Amygdala (tissue), 56 donors: ENCODE measurements around the gene HHAT.

Source experiments
- DNase-seq, 56 donors: peaks; one replicate each; lab custom pipeline; 2025; lab: John Stamatoyannopoulos, UW

HHAT gene

DNA sequence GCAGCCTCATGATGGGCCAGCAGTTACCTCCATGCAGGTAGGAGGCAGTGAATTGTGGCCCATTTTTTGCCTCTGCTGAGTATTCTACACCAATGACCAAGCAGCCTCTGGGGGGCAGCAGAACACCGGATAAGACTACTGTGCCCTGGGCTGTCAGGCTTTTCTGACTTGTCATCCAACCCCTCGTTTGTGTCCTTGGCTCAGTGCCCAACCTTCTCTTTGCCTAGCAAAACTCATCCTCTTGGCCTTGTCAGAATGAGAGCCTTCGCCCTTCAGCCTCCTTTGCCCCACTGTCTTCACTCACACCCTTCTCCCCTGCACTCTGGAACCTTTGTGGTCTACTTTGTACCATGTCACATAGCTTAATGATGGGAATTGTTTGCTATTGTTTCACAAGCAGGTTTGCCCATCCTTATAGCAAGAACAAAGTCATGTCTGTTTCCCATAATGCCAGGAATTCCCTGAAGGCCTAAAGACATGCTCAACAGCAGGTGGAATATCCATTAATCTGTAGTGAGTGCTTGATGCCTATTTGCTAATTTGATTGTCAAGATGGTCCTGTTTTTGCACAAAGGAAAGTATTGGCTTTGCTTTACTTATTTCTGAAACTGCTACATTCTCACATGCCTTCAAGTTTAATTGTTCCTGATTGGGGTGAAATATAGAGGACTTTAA lies 255.9 kb downstream of the HHAT start:
- DNase-seq, result peak; percentile 23 to 96 (median 76)

DNA sequence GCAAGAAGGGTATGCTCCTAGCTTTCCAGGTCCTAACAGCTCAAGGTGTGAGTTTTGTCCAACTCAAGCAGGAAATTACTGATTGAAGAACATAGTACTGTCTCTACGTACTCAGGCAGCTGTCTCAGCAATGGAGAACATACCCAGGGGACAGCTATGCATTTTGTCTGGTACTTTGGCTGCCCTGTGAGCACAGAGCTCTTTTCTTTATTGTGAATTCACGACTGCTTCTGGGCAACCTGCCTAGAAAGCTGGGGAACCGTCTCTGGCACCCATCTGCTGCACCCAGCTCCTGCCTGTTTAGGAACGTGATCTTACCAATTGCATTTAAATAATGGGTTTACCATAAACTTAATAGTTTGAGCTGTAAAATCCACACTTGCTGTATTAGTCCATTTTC lies 258.1 kb downstream of the HHAT start:
- DNase-seq, result peak in 46 of 56 donors; percentile 9 to 74 (median 33)

DNA sequence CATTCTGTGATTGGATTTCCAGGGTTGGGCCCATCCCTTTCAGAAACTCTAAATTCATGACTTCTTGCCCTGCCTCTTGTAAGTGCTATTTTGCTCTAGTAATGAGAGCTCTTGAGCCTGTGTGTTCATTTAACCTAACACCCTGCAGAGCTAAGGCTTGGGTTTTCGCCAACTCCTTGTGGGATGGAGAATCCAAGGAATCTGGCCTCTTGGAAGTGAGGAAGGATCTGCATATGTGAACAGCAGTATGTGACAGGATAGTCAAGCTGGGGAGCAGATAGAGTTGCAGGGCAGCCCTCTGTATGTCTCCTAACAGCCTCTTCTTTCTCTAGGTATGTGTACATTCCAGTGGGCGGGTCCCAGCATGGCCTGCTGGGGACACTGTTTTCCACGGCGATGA lies 258.9 kb downstream of the HHAT start:
- DNase-seq, result no peak

DNA sequence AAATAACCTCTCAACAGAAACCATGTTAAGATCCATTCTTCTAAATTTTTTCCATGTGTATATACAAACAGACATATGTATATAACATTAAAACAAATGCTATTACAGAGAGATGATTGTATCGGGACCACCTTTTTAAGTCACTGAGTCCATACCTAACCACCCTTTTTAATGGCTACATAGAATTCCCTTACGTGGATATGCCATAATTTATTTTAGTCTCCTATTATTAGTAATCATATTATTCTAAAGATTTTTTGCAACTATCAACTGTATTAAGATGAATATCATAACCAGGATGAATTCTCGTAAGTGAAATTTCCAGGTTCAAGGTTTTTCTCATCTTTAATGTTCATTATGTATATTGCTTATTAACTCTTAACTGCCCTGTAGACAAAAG lies 259.7 kb downstream of the HHAT start:
- no peak for DNase-seq

DNA sequence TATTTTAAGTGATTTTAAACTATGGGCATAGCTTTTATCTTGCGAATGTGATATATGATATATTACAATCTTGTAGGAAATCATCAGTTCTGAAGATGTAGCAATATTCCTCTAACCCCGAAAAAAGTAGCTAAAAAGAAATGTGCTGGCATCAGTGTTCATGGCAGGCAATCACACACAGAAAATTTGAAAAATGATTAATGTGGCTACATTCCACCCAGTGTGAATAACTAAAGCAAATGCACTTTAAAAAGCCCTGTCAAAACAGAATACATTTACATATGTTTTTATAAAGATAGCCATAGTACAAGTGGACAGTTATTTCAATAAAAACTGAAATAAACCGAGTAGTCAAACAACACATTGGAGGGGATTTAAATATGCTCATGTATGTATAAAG lies 260.2 kb downstream of the HHAT start:
- DNase-seq, result no peak

DNA sequence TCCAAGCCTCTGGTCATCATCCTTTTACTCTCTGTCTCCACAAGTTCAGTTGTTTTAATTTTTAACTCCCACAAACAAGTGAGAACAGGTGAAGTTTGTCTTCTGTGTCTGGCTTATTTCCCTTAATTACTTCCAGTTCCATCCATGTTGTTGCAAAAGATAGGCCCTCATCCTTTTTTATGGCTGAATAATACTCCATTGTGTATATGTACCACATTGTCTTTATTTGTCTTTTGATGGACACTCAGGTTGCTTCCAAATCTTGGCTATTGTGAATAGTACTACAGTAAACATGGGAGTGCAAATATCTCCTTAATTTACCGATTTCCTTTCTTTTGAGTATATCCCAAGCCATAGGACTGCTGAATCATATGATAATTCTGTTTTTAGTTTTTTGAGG lies 262.5 kb downstream of the HHAT start:
- DNase-seq, result no peak

DNA sequence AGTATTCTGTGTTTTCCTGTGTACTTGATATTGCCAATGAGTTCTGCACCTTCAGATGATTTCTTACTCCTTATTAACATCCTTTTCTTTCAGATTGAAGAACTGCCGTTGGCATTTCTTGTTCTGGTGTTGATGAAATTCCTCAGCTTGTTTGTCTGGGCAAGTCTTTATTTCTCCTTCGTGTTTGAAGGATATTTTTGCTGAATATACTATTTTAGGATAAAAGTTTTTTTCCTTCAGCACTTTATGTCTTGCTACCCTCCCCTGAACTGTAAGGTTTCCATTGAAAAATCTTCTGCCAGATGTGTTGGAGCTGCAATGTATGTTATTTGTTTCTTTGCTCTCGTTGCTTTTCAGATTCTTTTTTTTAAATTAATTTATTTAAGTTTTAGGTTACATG lies 265.9 kb downstream of the HHAT start:
- DNase-seq, result no peak

DNA sequence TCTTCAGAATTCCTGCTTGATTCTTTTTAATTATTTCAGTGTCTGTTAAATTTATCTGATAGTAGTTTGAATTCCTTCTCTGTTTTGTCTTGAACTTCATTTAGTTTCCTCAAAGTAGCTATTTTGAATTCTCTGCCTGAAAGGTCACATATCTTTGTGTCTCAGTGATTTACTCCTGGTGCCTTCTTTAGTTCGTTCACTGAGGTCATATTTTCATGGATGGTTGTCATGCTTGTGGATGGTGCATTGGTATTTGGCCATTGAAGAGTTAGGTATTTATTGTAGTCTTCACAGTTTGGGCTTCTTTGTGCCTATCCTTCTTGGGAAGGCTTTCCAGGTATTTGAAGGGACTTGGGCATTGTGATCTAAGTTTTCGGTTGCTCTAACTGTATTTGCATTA lies 267.9 kb downstream of the HHAT start:
- no peak for DNase-seq

DNA sequence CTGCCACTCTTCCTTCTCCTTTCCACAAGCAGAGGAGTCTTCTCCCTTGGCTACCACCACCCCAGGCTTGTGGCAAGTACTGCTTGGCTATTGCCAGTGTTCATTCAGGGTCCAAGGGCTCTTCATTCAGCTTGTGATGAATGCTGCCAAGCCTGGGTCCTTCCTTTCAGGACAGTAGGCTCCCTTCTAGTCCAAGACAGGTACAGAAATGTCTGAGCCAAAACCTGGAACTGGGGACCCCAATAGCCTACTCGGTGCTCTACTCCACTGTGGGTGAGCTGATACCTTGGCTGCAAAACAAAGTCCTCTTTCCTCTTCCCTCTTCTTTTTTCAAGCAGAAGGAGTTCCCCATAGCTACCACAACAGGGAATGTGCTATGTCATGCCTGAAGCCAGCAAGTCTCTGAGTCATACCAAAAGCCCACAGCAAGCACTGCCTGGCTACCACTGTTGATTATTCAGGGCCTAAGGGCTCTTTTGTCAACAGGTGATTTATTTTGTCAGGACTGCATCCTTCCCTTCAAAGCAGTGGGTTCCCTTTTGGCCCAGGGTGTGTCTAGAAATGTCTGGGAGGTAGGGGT lies 268.9 kb downstream of the HHAT start:
- peak in 1 of 56 donors; percentile 11 for DNase-seq

DNA sequence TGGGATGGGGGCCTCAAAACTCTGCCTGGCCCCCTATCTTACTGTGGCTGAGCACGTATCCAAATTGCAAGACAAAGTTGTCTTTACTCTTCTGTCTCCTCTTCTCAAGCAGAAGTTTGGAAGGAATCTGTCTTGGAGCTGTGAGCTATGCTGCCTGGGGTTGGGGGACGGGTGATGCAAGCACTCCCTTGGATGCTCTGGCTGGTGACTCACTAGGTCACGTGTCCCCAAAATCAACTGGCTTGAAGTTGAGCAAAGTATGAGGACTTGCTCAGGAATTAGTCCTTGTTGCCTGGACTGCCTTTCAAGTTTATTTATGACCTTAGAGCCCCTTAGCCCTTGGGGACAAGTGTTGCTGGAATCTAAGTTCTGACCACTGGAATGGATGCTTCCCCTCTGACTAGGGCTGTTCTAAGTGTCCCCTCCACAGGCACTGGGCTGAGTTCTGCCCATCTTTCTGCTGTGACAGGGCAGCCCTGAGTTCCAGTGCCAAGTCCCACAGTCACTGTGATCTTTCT lies 269.5 kb downstream of the HHAT start:
- DNase-seq, result no peak

DNA sequence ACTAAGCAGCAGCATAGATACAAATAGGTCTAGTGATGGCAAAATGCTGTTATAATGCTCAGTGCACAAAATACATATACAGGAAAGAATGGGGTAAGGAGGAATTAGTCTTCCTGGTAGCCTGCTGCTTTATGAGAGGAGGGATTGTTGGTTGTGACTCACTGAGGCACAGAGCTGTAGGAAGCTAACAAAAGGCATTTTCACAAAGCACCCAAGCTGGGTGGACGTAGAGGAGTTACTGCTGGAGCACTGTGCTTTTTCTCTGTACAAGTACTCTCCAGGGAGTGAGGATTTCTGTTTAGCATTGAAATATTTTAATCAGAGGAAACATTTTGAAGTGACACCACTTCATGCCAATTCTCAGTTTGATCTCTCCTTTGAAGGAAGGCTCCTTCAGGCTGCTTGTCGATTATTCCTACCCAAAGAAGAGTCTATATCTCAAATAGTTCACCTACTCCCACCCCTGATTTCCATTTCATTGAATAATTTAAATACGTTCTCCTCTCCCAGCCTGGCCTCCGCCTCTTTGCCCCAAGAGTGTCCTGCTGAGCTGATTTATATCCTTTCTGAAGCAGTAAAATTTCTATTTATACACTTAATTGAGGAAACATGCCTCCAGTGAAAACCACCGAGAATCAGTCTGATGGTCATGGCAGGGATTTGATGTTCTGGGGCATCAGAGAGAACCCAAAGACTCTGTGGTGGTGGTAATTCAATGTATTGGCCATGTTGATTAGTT lies 271.9 kb downstream of the HHAT start:
- DNase-seq, result peak in 3 of 56 donors; percentile 12 to 41 (median 20)

DNA sequence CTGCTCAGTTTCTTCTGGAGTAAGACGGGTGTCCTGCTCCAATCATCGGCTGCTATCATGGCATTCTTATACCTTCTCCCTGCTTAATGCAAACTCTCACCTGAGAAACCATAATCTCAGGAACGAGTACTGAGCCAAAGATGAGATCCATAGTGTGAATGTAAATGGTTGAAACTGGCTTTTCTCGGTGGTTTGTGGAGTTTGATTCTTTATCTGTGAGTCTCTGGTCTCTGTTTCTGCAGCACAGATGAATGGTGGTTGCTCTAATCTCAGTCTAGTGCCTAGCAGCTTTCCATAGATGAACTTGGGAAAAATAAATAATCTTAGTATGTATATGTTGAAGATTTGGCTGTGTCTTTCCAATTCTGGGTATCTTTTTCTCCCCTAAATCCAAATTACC lies 274.4 kb downstream of the HHAT start:
- DNase-seq, result no peak

DNA sequence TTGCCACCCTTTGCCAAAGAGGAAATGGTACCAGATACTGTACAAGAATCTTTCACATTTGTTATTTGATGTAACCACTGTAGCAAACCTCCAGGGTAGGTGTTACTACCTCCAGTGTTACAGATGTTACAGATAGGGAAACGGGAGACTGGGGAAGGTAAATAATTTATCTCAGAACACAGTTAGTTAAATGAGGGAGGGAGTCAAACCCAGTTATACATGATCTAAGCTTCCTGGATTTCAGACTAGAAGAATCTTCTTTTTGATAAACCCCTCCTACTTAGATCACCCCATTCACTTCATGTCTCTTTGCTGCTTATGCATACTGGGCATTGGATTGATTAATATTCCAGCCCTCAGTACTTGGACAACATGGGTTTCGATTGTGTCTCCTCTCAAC lies 276.4 kb downstream of the HHAT start:
- DNase-seq, result no peak

DNA sequence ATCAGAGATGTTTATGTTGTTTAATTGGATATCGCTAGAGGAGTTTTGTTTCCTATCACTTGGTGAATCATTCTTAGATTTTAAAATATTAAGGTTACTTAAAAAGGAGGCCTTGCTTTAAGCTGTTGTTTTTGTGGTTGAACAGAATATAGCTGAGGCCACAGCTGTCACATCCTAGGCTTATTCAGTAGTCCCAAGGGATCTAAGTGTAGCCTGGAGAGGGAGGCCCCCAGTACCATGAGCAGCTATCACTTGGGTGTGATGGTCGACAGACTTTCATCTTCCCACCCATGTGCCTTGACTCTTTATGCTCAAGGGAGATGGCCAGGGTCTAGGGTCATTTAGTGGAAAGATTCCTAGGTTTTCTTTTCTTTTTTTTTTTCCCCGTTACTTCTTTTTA lies 278.7 kb downstream of the HHAT start:
- no peak for DNase-seq

DNA sequence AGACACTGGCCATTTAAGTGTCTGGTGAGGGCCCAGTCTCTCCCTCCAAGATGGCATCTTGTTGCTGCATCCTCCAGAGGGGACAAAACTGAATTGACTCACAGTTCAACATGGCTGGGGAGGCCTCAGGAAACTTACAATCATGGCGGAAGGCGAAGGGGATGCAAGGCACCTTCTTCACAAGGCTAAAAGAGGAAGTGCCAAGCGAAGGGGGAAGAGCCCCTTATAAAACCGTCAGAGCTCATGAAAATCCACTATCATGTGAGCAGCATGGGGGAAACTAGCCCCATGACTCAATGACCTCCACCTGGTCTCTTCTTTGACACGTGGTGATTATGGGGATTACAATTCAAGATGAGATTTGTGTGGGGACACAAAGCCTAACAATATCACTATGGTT lies 280.1 kb downstream of the HHAT start:
- no peak for DNase-seq

DNA sequence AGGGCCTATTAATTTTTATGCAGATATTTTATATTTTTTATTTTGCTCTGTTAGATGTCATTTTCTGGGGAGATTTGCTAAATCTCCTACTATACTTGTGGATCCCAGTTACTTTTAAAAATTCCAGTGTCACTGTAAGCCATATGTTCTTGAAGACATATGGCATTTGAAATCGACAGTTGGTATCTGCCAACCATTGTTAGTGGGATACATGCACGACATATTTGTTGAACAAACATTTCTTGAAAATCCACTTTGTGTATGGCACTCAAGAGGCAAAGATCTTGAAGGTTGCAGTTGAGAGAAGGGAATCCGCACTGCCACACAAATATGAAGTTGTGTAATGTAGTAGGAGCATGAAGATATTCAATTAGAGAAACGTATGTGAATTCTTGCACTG lies 287.7 kb downstream of the HHAT start:
- DNase-seq, result no peak

DNA sequence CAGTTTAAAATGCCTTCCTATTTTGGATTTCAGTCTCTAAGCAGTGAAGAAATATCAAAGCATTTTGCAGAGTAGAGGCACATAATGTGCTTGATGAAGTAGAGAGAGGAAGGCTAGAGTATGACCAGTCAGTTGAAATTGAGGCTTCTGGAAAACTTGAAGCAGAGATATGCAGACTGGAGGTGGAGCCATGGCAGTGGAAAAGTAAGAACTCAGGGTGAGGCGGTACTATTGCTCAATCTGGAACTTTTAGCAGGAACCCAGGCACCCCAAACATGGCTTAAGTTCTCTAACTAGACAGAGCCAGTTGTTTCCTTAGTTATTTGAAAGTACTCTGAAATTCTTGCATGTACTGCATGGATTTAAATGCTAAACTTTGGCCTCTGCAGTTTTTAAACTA lies 288.6 kb downstream of the HHAT start:
- DNase-seq, result no peak

DNA sequence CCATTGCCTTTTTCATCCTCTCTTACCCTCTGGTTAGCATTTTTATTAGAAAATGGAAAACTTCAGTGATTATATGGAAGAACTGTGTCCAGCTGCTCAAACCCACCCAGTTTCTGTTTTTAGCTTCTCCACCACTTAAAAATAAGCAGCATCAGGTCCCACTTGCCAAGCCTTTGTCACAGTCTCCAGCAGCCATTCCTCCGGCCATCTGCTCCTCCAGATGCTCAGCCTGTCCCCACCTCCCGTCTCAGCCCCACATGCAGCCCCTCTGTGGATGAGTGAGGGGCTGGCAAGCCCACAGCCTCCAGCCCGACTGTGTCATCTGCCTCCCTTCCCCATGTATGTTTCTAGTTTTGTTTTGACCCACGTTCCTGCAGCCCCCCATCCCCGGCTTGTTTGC lies 289.7 kb downstream of the HHAT start:
- peak in 2 of 56 donors; percentile 22 to 32 for DNase-seq

DNA sequence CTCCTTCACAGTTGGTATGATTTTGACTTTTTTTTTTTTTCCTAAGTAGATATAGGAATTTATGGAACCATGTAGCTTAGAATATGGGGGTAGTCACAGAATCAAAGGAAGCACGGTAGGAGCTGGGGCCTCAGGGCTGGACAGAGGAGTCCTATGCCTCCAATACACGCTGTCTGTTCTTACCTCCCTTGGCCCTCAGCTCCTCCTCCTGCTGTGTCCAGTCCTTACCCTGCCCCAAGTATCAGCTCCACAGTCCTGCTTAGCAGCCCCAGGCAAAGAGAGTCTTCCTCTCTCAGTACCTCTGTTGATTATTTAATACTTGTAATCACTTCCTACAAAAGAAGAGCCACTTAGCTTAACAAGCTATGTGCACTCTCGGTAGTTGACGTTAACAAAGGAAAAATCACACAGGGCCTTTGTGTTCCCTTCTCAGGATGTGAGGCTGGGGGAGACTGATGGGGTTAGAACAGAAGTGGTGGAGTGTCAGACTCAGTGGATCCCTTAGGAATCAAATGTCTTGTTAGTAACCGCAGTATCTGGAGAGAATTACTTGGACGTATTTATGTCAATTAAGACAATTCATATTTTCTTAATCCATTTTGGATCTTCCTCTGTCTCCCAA lies 292.3 kb downstream of the HHAT start:
- DNase-seq, result no peak

DNA sequence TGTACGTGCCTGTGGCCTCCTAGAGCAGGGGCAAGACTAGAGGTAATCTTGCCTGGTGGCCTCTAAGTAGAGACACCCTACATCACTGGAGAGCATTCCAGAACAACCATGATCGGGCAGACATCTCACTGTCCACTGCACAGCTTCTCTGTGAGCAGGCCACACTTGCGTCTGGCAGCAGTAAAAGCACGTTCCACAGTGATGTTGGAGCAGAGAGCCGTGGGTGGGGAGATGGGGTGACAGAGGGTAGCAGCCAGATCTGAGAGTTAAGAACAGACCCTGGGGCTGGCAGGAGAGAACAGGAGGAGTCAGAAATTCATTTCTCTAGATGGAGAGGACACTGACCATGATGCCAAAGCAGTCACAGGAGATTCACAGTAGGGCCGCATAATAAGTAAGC lies 293.0 kb downstream of the HHAT start:
- DNase-seq, result no peak

DNA sequence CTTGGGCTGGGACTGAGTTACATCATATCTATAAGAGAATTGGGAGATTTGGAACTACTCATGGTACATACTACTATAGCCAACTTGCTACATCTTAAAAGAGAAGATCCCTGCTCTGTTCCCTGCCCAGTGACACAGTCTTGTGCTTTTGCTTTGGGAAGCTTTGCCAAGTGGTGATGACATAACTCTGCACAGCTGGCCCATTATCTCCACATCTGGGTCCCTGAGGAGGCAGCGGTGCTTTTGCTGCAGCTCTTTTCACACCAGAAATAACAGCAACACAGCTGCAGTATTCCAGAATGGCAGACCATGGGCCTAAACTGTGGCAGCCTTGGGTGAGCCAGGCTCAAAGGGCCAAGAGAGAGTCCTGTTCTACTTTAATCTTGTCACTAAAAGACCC lies 296.0 kb downstream of the HHAT start:
- DNase-seq, result peak in 22 of 56 donors; percentile 15 to 64 (median 41)
